OCI-M1 (cell line): ENCODE results near the gene SLCO2A1.

Source experiments
- DNase-seq: peaks from one replicate; lab custom pipeline; 2025; lab: John Stamatoyannopoulos, UW

The SLCO2A1 gene

GRCh38 chr3:133933097-133934024 is 96.4 kb downstream of the SLCO2A1 start:
- no peak for DNase-seq

- DNase-seq: no peak
These were observed 97.7 kb downstream of the SLCO2A1 start for GRCh38 chr3:133932009-133932408.

DNA sequence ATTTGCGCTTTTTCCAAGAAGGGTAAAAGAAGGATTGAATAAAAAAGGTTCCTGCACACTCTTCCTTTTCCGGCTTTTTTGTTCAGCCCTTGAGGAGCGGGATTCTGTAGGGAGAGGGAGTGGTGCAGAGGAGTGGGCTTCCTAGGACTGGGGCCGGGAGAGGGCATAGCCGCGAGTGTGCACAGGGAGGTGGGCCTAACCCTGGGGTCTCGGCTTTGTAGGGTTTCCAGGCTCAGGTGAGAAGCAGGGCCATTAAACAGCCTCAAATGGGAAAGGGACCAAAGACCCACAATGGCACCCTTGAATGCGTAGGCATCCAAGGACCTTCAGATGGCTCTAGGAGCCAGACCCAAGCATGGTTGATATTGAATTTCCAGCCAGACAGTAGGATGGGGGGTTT is 98.6 kb downstream of the SLCO2A1 start:
- DNase-seq: no peak

DNA sequence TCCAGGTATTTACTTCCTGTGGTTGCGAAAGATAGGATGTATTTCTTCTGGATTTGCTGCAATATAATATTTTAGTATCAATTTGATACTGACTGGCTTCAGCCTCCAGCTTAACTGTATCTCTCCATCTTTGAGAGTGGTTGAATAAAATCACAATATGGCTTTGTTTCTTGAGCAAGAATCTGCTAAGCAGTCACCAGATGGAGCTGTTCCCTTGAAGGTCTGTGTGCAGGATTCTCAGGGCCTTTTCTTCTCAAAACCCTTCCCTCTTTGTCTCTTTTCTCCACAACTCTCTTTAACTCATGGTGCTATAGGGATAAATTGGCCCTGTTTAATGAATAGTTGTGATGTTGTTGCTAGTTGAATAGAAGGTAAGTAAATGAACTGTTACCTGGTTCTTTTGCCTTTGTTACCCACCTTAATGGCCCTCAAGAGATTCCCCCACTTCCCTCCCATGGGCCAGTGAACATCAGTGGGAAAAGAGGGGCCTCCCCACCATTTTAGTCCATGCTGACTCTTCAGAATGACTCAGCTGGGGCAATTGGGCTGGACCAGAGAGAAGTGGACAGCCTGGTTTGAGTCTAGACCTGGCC is 99.3 kb downstream of the SLCO2A1 start:
- DNase-seq: peak; percentile 71

GRCh38 chr3:133928903-133929607 is 100.7 kb downstream of the SLCO2A1 start:
- DNase-seq: no peak

- no peak for DNase-seq
These were observed 101.4 kb downstream of the SLCO2A1 start for GRCh38 chr3:133928136-133928893.

- peak; percentile 44 for DNase-seq
These were observed 102.1 kb downstream of the SLCO2A1 start for GRCh38 chr3:133927540-133928066.

DNA sequence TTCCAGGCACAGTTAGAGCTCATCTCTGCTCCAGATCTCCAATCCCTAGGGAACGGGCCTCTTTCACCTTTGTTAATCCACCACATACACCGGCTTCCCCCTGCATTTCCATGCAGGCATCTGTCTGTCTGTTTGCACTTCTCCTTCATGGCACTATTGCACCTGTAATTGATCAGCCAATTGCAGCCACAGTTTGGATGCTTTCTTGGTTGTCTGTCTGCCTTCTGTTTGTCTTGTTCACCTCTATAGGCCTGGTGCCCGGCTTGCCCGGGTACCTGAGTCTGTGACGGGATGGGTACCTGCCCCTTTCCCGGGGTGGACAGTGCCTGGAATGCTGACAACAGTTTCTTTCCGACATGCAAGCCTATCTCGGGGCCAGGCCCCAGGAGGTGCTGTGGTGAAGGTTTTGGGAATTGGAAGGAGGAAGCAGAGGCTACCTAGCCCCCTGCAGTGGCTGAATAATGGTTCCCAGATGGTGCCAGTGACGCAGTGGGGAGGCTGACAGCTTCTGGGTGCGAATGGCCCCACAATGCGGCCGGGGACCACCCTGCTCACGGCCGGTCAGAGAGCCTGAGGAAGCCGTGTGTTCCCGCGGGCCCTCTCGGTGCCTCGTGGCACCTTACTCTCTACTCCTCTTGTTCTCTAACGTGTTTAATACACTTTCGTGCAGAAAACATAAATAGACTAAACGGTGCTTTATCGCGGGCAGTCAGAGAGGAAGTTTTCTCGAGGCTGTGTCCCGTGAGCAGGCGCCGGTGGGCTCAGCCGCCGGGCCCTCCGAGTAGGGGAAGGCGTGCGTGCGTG is 102.8 kb downstream of the SLCO2A1 start:
- no peak for DNase-seq

- no peak for DNase-seq
These were observed 103.6 kb downstream of the SLCO2A1 start for GRCh38 chr3:133925960-133926735.

DNA sequence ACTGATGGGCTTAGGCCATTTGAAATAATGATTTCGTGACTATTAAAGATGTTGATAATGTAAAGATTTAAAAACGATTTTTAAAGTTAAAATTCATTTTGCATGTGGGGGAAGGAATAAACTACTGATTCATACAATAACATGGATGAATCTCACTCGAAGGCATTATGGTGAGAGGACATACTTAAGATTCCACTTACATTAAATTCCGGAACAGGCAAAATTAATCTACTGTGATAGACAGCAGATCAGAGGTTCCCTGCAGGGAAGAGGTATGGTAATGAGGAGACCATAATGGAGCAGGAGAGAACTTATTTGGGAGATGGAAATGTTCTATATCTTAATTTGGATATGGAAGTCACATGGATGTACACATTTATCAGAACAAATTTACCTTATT is 105.7 kb downstream of the SLCO2A1 start:
- DNase-seq: no peak

DNA sequence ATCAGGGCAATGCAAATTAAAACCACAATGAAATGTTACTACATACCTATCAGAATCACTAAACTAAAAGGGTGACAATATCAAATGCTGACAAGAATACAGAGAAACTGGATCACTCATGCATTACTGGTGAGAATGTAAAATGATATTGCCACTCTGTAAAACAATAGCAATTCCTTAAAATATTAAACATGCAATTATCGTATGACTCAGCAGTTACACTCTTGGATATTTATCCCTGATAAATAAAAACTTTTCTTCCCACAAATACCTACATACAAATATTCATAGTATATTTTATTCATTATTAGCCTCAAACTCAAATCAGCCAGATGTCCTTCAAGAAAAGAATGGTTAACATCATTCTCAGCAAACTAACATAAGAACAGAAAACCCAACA is 108.1 kb downstream of the SLCO2A1 start:
- DNase-seq: no peak

GRCh38 chr3:133917144-133917543 is 112.6 kb downstream of the SLCO2A1 start:
- DNase-seq: peak; percentile 20

- no peak for DNase-seq
These were observed 113.8 kb downstream of the SLCO2A1 start for GRCh38 chr3:133915685-133916658.

DNA sequence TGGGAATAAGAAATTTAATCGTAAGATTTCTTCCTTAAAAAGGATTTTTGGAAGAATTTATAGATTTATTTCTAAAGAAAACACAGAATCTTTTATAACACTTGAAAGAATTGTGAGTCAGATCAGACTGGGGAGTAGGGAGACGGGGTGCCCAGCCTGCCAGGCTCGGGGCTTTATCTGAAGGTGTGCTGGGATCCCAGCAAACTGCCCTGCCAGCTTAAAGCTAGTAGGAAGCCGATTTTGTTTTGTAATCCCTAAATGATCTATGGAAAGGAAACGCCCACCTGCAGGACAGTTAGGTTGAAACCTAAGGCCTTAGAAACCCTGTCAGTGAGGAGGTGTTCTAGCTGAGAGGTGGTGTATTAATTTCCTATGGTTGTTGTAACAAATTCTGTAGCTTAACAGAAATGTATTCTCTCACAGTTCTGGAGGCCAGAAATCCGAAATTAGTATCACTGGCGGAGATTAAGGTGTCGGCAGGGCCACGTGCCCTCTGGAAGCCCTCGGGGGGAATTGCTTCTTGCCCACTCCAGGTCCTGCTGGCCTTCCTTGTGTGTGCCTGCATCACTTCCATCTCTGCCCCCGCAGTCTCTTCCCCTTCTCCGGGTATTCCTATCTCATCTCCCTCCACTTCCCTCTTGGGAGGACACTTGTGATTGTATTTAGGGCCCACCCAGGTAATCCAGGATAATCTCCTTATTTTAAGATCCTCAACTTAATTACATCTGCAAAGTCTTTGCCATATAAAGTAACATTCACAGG is 114.7 kb downstream of the SLCO2A1 start:
- DNase-seq: no peak

DNA sequence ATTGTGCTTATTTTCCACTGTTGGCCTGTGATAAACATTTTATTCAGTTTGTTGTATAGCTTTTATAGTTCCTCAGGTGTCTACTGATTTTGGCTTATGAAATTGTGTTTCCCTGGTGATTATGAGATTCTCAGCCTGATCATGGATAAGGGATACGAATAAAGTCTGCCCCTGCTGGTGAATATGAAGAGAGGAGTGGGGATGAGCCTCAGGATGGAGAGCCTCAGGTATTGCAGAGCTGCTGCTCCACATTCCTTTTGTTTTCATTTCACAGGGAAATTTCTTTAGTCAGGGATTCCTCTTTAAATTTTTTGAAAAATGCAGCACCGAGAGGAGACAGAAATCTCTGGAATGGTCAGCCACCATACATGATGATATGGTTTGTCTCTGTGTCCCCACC is 119.3 kb downstream of the SLCO2A1 start:
- DNase-seq: no peak

DNA sequence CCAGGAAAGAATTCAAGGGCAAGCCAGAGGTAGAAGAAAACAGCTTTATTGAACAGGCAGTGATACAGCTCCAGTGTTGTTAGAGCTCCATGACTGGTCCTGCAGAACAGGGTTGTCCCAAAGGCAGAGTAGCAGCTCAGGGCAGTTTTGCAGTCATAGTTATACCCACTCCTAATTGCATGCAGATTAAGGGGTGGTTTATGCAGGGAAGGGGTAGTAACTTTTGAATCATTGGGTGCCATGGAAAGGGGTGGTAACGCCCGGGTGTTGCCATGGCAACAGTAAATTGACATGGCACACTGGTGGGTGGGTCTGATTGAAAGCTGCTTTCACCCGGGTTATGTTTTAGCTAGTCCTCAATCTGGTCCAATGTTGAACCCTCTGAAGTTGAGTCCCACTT is 124.3 kb downstream of the SLCO2A1 start:
- no peak for DNase-seq

- DNase-seq: no peak
These were observed 127.9 kb downstream of the SLCO2A1 start for GRCh38 chr3:133901847-133902246.

GRCh38 chr3:133901083-133901482 is 128.6 kb downstream of the SLCO2A1 start:
- DNase-seq: peak; percentile 11
